SK-N-SH treated with all-trans-retinoic acid at 6 μM for 48 hours (cell line): ENCODE results near the gene BBS9.

Source experiments
- ARNTL ChIP-seq: fragments of 450-650 bp; formaldehyde crosslinking; IDR thresholded peaks from 2 replicates; pipeline ENCODE4 v1.5.0; 2020; ENCODE audit warnings: low read depth, mild to moderate bottlenecking, moderate library complexity, borderline replicate concordance
- CSDC2 ChIP-seq: fragments of 250-450 bp; sonication (Bioruptor Pico); IDR thresholded peaks from 2 replicates; pipeline ENCODE4 v1.5.0; 2020; ENCODE audit warnings: mild to moderate bottlenecking, moderate library complexity
- ZFP3 ChIP-seq: fragments of 250-450 bp; sonication (Bioruptor Pico); IDR thresholded peaks from 2 replicates; pipeline ENCODE4 v1.5.0; 2020; ENCODE audit warnings: mild to moderate bottlenecking, moderate library complexity
- ZFP30 ChIP-seq: fragments of 450-650 bp; formaldehyde crosslinking; IDR thresholded peaks from 2 replicates; pipeline ENCODE4 v1.5.0; 2022; ENCODE audit warnings: mild to moderate bottlenecking, moderate library complexity

- no peak for TF ChIP-seq ZFP3
- TF ChIP-seq ZFP30 (CRISPR knock-in tag), result no peak
- TF ChIP-seq CSDC2, result no peak
- no peak for TF ChIP-seq ARNTL (CRISPR knock-in tag)
Measured at GRCh38 chr7:33516568-33516967, 387.2 kb downstream of the BBS9 start.
